Measurements from ENCODE around the gene LBH.

DNA sequence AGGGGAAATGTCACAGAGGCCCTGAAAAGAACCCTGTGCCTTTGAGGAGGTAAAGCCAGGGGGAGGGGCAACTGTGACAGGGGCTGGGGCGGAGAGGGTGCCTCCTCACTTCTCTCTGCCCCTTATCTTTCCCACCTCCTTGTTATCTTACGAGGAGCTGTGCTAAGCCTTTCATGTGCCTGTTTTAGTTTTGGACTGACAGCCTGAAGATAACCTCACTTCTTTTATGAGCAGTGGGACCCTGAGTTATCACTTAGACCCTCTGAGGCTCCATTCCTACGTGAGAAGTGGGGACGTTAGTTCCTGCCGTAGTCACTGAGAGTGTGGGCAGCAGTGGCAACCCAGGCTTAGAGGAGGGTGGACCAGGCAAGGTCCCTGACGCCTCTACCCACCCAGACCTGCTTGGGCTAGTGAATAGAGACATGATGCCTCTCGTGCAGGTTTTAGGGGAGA lies 39.5 kb upstream of the LBH start:
- TF ChIP-seq, protein P1, sequence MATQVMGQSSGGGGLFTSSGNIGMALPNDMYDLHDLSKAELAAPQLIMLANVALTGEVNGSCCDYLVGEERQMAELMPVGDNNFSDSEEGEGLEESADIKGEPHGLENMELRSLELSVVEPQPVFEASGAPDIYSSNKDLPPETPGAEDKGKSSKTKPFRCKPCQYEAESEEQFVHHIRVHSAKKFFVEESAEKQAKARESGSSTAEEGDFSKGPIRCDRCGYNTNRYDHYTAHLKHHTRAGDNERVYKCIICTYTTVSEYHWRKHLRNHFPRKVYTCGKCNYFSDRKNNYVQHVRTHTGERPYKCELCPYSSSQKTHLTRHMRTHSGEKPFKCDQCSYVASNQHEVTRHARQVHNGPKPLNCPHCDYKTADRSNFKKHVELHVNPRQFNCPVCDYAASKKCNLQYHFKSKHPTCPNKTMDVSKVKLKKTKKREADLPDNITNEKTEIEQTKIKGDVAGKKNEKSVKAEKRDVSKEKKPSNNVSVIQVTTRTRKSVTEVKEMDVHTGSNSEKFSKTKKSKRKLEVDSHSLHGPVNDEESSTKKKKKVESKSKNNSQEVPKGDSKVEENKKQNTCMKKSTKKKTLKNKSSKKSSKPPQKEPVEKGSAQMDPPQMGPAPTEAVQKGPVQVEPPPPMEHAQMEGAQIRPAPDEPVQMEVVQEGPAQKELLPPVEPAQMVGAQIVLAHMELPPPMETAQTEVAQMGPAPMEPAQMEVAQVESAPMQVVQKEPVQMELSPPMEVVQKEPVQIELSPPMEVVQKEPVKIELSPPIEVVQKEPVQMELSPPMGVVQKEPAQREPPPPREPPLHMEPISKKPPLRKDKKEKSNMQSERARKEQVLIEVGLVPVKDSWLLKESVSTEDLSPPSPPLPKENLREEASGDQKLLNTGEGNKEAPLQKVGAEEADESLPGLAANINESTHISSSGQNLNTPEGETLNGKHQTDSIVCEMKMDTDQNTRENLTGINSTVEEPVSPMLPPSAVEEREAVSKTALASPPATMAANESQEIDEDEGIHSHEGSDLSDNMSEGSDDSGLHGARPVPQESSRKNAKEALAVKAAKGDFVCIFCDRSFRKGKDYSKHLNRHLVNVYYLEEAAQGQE (IDR thresholded peaks at IDR 0.05; ENCODE audit: low read depth) = no peak
- TF ChIP-seq EP300 (IDR thresholded peaks at IDR 0.05; ENCODE audit: borderline replicate concordance) (no peak), NFIC (IDR thresholded peaks at IDR 0.05) (no peak), TAF1 (IDR thresholded peaks at IDR 0.05; ENCODE audit: low read depth) (no peak), CEBPB (IDR thresholded peaks at IDR 0.05) (no peak), YY1 (IDR thresholded peaks at IDR 0.05; ENCODE audit: low read depth) (no peak), RAD21 (IDR thresholded peaks at IDR 0.05; ENCODE audit: low read depth) (no peak), CREB1 (IDR thresholded peaks at IDR 0.05; ENCODE audit: low read depth) (no peak)
- TF ChIP-seq, protein P2, sequence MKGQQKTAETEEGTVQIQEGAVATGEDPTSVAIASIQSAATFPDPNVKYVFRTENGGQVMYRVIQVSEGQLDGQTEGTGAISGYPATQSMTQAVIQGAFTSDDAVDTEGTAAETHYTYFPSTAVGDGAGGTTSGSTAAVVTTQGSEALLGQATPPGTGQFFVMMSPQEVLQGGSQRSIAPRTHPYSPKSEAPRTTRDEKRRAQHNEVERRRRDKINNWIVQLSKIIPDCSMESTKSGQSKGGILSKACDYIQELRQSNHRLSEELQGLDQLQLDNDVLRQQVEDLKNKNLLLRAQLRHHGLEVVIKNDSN (IDR thresholded peaks at IDR 0.05) = no peak
- TF ChIP-seq, protein P3, sequence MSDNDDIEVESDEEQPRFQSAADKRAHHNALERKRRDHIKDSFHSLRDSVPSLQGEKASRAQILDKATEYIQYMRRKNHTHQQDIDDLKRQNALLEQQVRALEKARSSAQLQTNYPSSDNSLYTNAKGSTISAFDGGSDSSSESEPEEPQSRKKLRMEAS (IDR thresholded peaks at IDR 0.05) = no peak

All from Ishikawa (cell line).